Memory B cell (primary cell): Measurements from ENCODE around the gene ELOVL2.
A peak's percentile ranks its signal among the peaks of the same experiment; 100 is the strongest.

Experiments used
- ATAC-seq: fragments of 150-1000 bp; cut with Tn5 transposase; 2 replicates; pipeline ENCODE4 v1.10.0; 2021; ENCODE audit warnings: low read depth, mild to moderate bottlenecking, moderate library complexity
- DNase-seq, 2 donors: peaks; one replicate each; pipeline ENCODE4 v3.0.0; 2022; ENCODE audit warnings: low spot score in 2 of 2
- H3K27ac Mint-ChIP-seq: one replicate; pipeline ENCODE4 v1.8.0; 2022; ENCODE audit warnings: mild to moderate bottlenecking, moderate library complexity, mixed read lengths
- H3K27me3 Mint-ChIP-seq: one replicate; pipeline ENCODE4 v1.8.0; 2022; ENCODE audit warnings: mixed read lengths
- H3K36me3 Mint-ChIP-seq: one replicate; pipeline ENCODE4 v1.8.0; 2022; ENCODE audit warnings: mild to moderate bottlenecking, mixed read lengths
- H3K4me1 Mint-ChIP-seq: one replicate; pipeline ENCODE4 v1.8.0; 2022; ENCODE audit warnings: mixed read lengths
- H3K4me3 Mint-ChIP-seq: one replicate; pipeline ENCODE4 v1.8.0; 2022; ENCODE audit warnings: mild to moderate bottlenecking, moderate library complexity, mixed read lengths
- H3K9me3 Mint-ChIP-seq: one replicate; pipeline ENCODE4 v1.8.0; 2022; ENCODE audit warnings: mixed read lengths

ELOVL2 gene

GRCh38 chr6:10972196-10972595 lies 71.9 kb downstream of the ELOVL2 start:
- no peak overlapping the region for H3K4me3 Mint-ChIP-seq
- no peaks in the 10 kb centered on the region for H3K36me3 Mint-ChIP-seq

GRCh38 chr6:10970731-10971130 lies 73.4 kb downstream of the ELOVL2 start:
- H3K4me3 Mint-ChIP-seq, result no peak overlapping the region
- H3K27ac Mint-ChIP-seq, result no peak overlapping the region
- no peaks in the 10 kb centered on the region for H3K4me1 Mint-ChIP-seq
- ATAC-seq, result no peak
- DNase-seq, result no peak
- peaks cover 13% of the 10 kb centered on the region for H3K27me3 Mint-ChIP-seq
- H3K9me3 Mint-ChIP-seq, result peaks cover 9% of the 10 kb centered on the region
- no peaks in the 10 kb centered on the region for H3K36me3 Mint-ChIP-seq

More at GRCh38 chr6:10972196-10972595, 71.9 kb downstream of the ELOVL2 start:
- H3K4me1 Mint-ChIP-seq, result no peaks in the 10 kb centered on the region
- H3K9me3 Mint-ChIP-seq, result peaks cover 4% of the 10 kb centered on the region
- no peak overlapping the region for H3K27ac Mint-ChIP-seq
- DNase-seq (no peak), ATAC-seq (no peak)
- H3K27me3 Mint-ChIP-seq, result peaks cover 13% of the 10 kb centered on the region

- Mint-ChIP-seq H3K36me3 (peaks cover 1% of the 10 kb centered on the region), H3K4me1 (no peaks in the 10 kb centered on the region), H3K4me3 (no peak overlapping the region), H3K27ac (no peak overlapping the region), H3K27me3 (peaks cover 13% of the 10 kb centered on the region), H3K9me3 (peaks cover 12% of the 10 kb centered on the region)
- DNase-seq, result no peak
- ATAC-seq, result no peak
Observed at GRCh38 chr6:10968776-10969175, 75.3 kb downstream of the ELOVL2 start.

- peaks cover 12% of the 10 kb centered on the region for H3K9me3 Mint-ChIP-seq
- DNase-seq, result no peak
- no peak for ATAC-seq
- no peak overlapping the region for H3K4me3 Mint-ChIP-seq
- no peak overlapping the region for H3K27ac Mint-ChIP-seq
- H3K36me3 Mint-ChIP-seq, result peaks cover 1% of the 10 kb centered on the region
- peaks cover 6% of the 10 kb centered on the region for H3K27me3 Mint-ChIP-seq
- no peaks in the 10 kb centered on the region for H3K4me1 Mint-ChIP-seq
Observed at GRCh38 chr6:10964684-10965083, 79.4 kb downstream of the ELOVL2 start.

- H3K27ac Mint-ChIP-seq, result no peak overlapping the region
- H3K9me3 Mint-ChIP-seq, result peaks cover 12% of the 10 kb centered on the region
- ATAC-seq (no peak), DNase-seq (no peak)
- H3K4me1 Mint-ChIP-seq, result no peaks in the 10 kb centered on the region
- peaks cover 8% of the 10 kb centered on the region for H3K27me3 Mint-ChIP-seq
- peaks cover 1% of the 10 kb centered on the region for H3K36me3 Mint-ChIP-seq
- no peak overlapping the region for H3K4me3 Mint-ChIP-seq
Observed at GRCh38 chr6:10963113-10963512, 81.0 kb downstream of the ELOVL2 start.

GRCh38 chr6:10962673-10963072 lies 81.4 kb downstream of the ELOVL2 start:
- Mint-ChIP-seq H3K9me3 (peaks cover 9% of the 10 kb centered on the region), H3K4me1 (no peaks in the 10 kb centered on the region), H3K27ac (no peak overlapping the region), H3K4me3 (no peak overlapping the region), H3K27me3 (peaks cover 5% of the 10 kb centered on the region), H3K36me3 (peaks cover 1% of the 10 kb centered on the region)
- ATAC-seq (no peak), DNase-seq (no peak)

GRCh38 chr6:10961837-10962236 lies 82.3 kb downstream of the ELOVL2 start:
- DNase-seq, result no peak
- H3K27me3 Mint-ChIP-seq, result peaks cover 6% of the 10 kb centered on the region
- H3K9me3 Mint-ChIP-seq, result peaks cover 7% of the 10 kb centered on the region
- H3K4me1 Mint-ChIP-seq, result no peaks in the 10 kb centered on the region
- H3K27ac Mint-ChIP-seq, result no peak overlapping the region
- ATAC-seq, result no peak
- H3K36me3 Mint-ChIP-seq, result peaks cover 1% of the 10 kb centered on the region
- no peak overlapping the region for H3K4me3 Mint-ChIP-seq

- ATAC-seq (no peak), DNase-seq (no peak)
- H3K4me3 Mint-ChIP-seq, result no peak overlapping the region
- peaks cover 2% of the 10 kb centered on the region for H3K9me3 Mint-ChIP-seq
- no peaks in the 10 kb centered on the region for H3K4me1 Mint-ChIP-seq
- peaks cover 6% of the 10 kb centered on the region for H3K27me3 Mint-ChIP-seq
- peaks cover 1% of the 10 kb centered on the region for H3K36me3 Mint-ChIP-seq
- no peak overlapping the region for H3K27ac Mint-ChIP-seq
Observed at GRCh38 chr6:10960171-10960570, 83.9 kb downstream of the ELOVL2 start.

GRCh38 chr6:10957414-10957886 lies 86.7 kb downstream of the ELOVL2 start:
- DNase-seq (no peak), ATAC-seq (no peak)
- Mint-ChIP-seq H3K36me3 (no peaks in the 10 kb centered on the region), H3K4me1 (peaks cover 2% of the 10 kb centered on the region), H3K4me3 (no peak overlapping the region), H3K27me3 (peaks cover 8% of the 10 kb centered on the region), H3K27ac (no peak overlapping the region), H3K9me3 (no peaks in the 10 kb centered on the region)

- Mint-ChIP-seq H3K27ac (no peak overlapping the region), H3K27me3 (peaks cover 10% of the 10 kb centered on the region), H3K9me3 (no peaks in the 10 kb centered on the region), H3K4me3 (no peak overlapping the region), H3K4me1 (peaks cover 2% of the 10 kb centered on the region), H3K36me3 (no peaks in the 10 kb centered on the region)
- ATAC-seq (no peak), DNase-seq (no peak)
Observed at GRCh38 chr6:10956776-10957175, 87.3 kb downstream of the ELOVL2 start.

- peaks cover 1% of the 10 kb centered on the region for H3K36me3 Mint-ChIP-seq
- ATAC-seq (peak; percentile 88), DNase-seq (peak; percentile 63 to 67)
- H3K27ac Mint-ChIP-seq, result no peak overlapping the region
- peaks cover 10% of the 10 kb centered on the region for H3K27me3 Mint-ChIP-seq
- peaks cover 2% of the 10 kb centered on the region for H3K4me1 Mint-ChIP-seq
- no peaks in the 10 kb centered on the region for H3K9me3 Mint-ChIP-seq
- H3K4me3 Mint-ChIP-seq, result no peak overlapping the region
Observed at GRCh38 chr6:10954590-10955010, 89.5 kb downstream of the ELOVL2 start.

GRCh38 chr6:10951675-10952282 lies 92.3 kb downstream of the ELOVL2 start:
- H3K27ac Mint-ChIP-seq, result no peak overlapping the region
- no peak overlapping the region for H3K4me3 Mint-ChIP-seq
- DNase-seq, result no peak
- peaks cover 1% of the 10 kb centered on the region for H3K36me3 Mint-ChIP-seq
- peaks cover 2% of the 10 kb centered on the region for H3K4me1 Mint-ChIP-seq
- no peak for ATAC-seq
- H3K27me3 Mint-ChIP-seq, result peaks cover 7% of the 10 kb centered on the region
- H3K9me3 Mint-ChIP-seq, result no peaks in the 10 kb centered on the region

- peaks cover 2% of the 10 kb centered on the region for H3K4me1 Mint-ChIP-seq
- H3K27ac Mint-ChIP-seq, result no peak overlapping the region
- no peaks in the 10 kb centered on the region for H3K9me3 Mint-ChIP-seq
- H3K27me3 Mint-ChIP-seq, result peaks cover 7% of the 10 kb centered on the region
- DNase-seq, result no peak
- H3K4me3 Mint-ChIP-seq, result no peak overlapping the region
- H3K36me3 Mint-ChIP-seq, result peaks cover 1% of the 10 kb centered on the region
- ATAC-seq, result no peak
Observed at GRCh38 chr6:10949579-10950490, 94.3 kb downstream of the ELOVL2 start.

- Mint-ChIP-seq H3K27me3 (peaks cover 5% of the 10 kb centered on the region), H3K4me3 (no peak overlapping the region), H3K36me3 (peaks cover 1% of the 10 kb centered on the region), H3K27ac (no peak overlapping the region), H3K9me3 (no peaks in the 10 kb centered on the region), H3K4me1 (no peaks in the 10 kb centered on the region)
- no peak for DNase-seq
- ATAC-seq, result no peak
Observed at GRCh38 chr6:10947966-10948365, 96.1 kb downstream of the ELOVL2 start.
